Amniotic epithelial cell (primary cell): ENCODE results near the gene NUTM2E.
"Not testable (repeated sequence)": the region's sequence is repeated elsewhere in the genome, so short reads cannot be mapped to it uniquely, and the experiment has no call there.

Experiments used
- DNase-seq: peaks from one replicate; pipeline ENCODE4 v3.0.0-alpha.2; 2010; ENCODE audit warnings: low read depth

NUTM2E gene

DNA sequence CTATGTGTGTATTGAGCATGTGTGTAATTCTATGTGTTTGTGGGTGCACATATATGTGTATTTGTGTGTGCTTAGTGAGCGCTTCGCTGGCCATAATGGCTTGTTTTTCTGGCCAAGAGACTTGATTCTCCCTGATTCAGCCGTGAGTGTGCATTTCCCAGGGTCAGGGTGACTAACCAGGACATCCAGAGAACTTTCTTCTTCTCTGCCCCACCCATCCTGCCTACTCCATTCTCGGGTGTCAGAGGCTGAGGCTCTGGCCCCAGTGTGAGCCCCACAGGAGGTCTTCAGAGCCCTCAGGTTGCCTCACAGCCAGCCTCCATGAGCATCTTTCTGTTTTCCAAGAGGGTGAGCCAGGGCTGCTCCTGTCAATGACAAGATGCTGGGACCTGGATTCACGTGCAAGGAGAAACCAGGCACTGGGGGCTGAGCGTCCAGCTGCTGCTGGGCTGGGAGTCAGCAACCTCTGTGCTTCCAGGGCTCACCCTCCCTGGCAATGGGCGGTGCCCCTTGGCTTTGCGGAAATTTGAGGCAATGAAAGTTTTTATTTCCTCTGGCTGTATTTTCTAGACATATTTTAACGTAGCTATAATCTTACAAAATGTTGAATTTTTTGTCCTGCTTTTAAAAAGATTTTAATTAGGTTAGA is 40.5 kb downstream of the NUTM2E start:
- DNase-seq, result not testable (repeated sequence)

- DNase-seq, result not testable (repeated sequence)
Observed at GRCh38 chr10:79868023-79868422, 41.5 kb downstream of the NUTM2E start.

- DNase-seq, result peak; percentile 50
Observed at GRCh38 chr10:79869439-79870097, 43.0 kb downstream of the NUTM2E start.

DNA sequence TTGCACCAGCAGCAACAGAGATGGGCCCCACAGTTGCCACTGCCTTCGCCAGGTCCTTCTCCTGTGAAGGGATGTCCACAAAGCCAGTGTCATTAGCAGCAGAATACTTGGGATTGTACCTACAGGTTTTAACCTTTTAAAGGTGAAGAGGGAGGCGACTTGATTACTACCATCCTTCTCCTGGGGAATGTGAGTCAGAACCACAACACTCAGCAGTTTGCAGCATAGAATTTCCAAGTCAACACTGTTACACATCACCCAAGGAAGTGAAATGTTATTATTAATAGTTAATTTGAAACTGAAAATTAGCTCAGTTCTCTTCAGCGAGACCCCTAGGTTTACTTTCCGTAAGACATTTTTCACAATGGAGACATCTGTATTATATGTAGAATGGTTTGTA is 45.2 kb downstream of the NUTM2E start:
- not testable (repeated sequence) for DNase-seq
